ENCODE results near the gene ZC3HAV1L. TPM values are rescaled to one million over a fixed set of nuclear protein-coding genes. Genes with fewer than 3 reads are reported as not detected.
A peak's percentile ranks its signal among the peaks of the same experiment; 100 is the strongest.

The ZC3HAV1L gene
- polyA plus RNA-seq, 2 of the 4 experiments (the other 2 are of a cell fraction) = 8.8 to 15.6 TPM

DNA sequence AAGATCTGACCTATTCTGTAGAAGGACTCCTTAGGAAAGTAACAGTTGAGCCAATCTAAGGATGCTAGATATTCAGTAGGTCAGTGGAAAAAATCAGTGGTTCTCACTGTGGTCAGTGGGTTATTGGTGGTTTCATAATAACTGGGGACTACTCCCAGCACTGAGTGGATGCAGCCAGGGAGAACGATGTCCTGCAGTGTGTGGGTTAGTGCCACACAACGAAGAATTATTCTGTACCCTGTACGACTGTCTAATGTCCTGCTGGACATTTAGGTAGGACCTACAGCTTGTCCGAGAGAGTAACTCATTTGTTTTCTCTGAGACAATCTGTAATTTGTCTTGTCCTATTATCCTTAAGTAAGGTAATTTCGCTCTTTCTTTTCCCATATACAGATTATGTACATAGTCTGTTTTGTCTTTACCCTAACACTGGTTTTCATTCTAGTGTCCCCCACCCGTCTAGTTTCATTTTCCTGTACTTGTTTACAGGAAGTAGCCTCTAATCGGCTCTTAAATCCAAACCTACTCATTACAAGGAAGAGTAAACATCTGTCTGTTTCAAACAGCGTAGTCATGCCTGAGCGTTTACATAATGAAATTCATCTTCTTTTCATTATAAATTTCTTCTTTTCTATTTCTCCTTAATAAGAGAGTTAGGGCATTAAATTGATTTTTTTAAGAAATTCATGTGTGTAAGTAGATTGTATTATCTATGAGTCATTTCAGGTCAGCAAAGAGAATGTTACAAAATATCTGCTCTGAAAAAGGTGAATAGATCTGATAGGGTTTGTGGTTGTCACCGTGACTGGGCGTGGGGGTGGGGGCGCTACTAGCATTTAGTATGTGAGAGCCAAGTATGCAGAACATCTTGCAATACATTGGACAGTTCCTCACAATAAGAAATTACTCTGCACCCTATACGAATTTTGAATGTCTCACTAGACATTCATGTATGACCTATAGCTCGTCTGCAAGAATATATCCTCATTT, 8.3 kb upstream of the ZC3HAV1L start:
- CTCF ChIA-PET = interaction anchor here (1.0 to 1.3 kb wide), 2 partner anchors 20 to 27 kb away, joined by 3 to 4 read pairs; no protein-coding TSS in a partner anchor
- TF ChIP-seq NFE2L2 (conservative IDR thresholded peaks at IDR 0.05; ENCODE audit: low read length) (peak; percentile 73), FOSL2 (IDR thresholded peaks at IDR 0.05) (no peak), FOSL2 (CRISPR knock-in tag; IDR thresholded peaks at IDR 0.05) (peak; percentile 69), FOXS1 (CRISPR knock-in tag; IDR thresholded peaks at IDR 0.05) (no peak)
- ATAC-seq = peak in 1 of 2 experiments; percentile 47; a peak in 3 of 6 replicates
- FAIRE-seq = no peak
- POLR2A ChIA-PET = no interaction called here
- peak in 1 of 2 experiments; percentile 58 for DNase-seq (ENCODE audit: low read depth in 1 of 2, low spot score in 1 of 2)
- H3K27ac ChIP-seq = no peak overlapping the region
- 68% methylated on average over 14 of the region's 14 CpGs for WGBS (ENCODE audit: missing lambda C conversion rate)
- peaks cover 11% of the 10 kb centered on the region; the same call in 1 of the 3 replicates for H3K4me1 ChIP-seq
- H3K4me3 ChIP-seq = no peak overlapping the region
- H3K9me3 ChIP-seq = no peaks in the 10 kb centered on the region
- peak overlapping the region; percentile 24; the same call in 2 of the 3 replicates for H3K4me2 ChIP-seq

DNA sequence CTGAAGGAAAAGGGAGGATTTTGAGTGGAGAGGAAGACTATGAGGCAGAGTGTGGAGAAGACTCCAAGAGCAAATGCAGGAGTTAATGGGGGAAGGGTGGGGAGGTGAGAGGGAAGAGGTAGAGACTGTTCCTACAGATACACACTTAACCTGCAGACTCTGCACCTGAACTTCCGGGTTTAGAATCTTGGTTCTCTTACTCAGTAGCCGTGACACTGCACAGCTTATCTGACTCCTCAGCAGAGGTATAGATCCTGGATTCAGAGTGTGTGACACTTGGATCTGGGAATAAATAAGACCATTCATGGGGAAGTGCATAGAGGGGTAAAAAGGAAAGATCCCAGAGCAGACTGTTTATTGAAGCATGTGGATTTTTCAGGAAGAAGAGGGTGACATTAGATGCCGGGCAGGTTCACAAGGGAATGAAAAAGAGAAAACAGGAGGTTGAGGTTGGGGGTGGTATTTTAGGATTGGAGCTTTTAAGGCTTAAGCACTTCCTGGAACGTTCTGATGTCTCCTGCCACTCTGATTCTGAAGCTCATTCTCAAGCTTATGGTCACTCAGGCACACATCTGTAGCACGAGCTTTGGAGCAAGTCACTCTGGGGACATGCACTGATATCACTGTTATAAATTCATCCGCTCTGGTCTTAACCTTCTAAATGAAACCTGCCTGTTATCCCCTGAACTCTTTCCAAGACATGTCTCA, 5.7 kb upstream of the ZC3HAV1L start:
- DNase-seq (ENCODE audit: low read depth in 1 of 2, low spot score in 1 of 2) (no peak), ATAC-seq (peak; percentile 15 to 33; a peak in 4 of 6 replicates), FAIRE-seq (no peak)
- peaks cover 13% of the 10 kb centered on the region; the same call in 1 of the 3 replicates for H3K4me1 ChIP-seq
- H3K9me3 ChIP-seq = no peaks in the 10 kb centered on the region
- ChIA-PET CTCF (interaction anchor here (0.8 to 2.3 kb wide), 4 partner anchors 10 to 193 kb away, joined by 3 to 5 read pairs (median 3); no protein-coding TSS in a partner anchor), POLR2A (no interaction called here)
- H3K4me3 ChIP-seq = no peak overlapping the region
- TF ChIP-seq, protein P1, sequence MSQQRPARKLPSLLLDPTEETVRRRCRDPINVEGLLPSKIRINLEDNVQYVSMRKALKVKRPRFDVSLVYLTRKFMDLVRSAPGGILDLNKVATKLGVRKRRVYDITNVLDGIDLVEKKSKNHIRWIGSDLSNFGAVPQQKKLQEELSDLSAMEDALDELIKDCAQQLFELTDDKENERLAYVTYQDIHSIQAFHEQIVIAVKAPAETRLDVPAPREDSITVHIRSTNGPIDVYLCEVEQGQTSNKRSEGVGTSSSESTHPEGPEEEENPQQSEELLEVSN (IDR thresholded peaks at IDR 0.05; ENCODE audit: borderline replicate concordance, low read depth) = no peak
- H3K27ac ChIP-seq = no peak overlapping the region
- 70% methylated on average over 6 of the region's 6 CpGs for WGBS (ENCODE audit: missing lambda C conversion rate)
- no peak overlapping the region for H3K4me2 ChIP-seq

DNA sequence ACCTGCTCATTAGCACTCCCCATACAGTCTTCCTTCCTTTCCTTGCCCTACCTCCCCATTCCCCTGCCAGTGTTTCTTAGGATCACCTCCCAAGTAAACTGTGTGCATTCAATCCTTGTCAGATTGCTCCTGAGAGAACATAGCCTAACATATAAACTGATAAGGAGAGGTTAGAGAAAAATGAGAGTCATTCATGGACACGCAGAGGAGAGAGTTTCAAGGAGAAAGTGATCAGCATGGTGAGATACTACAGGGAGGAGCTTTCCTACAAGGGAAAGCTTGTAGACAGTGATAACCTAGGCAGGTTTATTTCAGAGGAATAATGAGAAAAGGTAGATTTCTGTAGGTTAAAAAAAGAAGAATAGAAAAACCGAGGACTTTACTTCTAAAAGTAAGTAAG, 2.8 kb upstream of the ZC3HAV1L start:
- POLR2A ChIA-PET = no interaction called here
- TF ChIP-seq FOXS1 (CRISPR knock-in tag; IDR thresholded peaks at IDR 0.05) = no peak
- no peak for TF ChIP-seq HDAC2 (IDR thresholded peaks at IDR 0.05)
- TF ChIP-seq GATA3 (IDR thresholded peaks at IDR 0.05; ENCODE audit: borderline replicate concordance) = no peak
- no peak for TF ChIP-seq POLR2A (IDR thresholded peaks at IDR 0.05; ENCODE audit: low read length)
- TF ChIP-seq RARB (CRISPR knock-in tag; IDR thresholded peaks at IDR 0.05) = no peak
- no peak for TF ChIP-seq POLR2AphosphoS2 (conservative IDR thresholded peaks at IDR 0.05; ENCODE audit: low read length)
- TF ChIP-seq FOSB (CRISPR knock-in tag; IDR thresholded peaks at IDR 0.05) = no peak
- TF ChIP-seq, protein P2, sequence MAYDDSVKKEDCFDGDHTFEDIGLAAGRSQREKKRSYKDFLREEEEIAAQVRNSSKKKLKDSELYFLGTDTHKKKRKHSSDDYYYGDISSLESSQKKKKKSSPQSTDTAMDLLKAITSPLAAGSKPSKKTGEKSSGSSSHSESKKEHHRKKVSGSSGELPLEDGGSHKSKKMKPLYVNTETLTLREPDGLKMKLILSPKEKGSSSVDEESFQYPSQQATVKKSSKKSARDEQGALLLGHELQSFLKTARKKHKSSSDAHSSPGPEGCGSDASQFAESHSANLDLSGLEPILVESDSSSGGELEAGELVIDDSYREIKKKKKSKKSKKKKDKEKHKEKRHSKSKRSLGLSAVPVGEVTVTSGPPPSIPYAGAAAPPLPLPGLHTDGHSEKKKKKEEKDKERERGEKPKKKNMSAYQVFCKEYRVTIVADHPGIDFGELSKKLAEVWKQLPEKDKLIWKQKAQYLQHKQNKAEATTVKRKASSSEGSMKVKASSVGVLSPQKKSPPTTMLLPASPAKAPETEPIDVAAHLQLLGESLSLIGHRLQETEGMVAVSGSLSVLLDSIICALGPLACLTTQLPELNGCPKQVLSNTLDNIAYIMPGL (CRISPR knock-in tag; IDR thresholded peaks at IDR 0.05; ENCODE audit: borderline replicate concordance) = no peak
- no peak for TF ChIP-seq CHD2 (IDR thresholded peaks at IDR 0.05; ENCODE audit: low read length, partially characterized antibody)
- no peak for TF ChIP-seq NFE2L2 (conservative IDR thresholded peaks at IDR 0.05; ENCODE audit: low read length)
- TF ChIP-seq, protein P3, sequence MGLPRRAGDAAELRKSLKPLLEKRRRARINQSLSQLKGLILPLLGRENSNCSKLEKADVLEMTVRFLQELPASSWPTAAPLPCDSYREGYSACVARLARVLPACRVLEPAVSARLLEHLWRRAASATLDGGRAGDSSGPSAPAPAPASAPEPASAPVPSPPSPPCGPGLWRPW (IDR thresholded peaks at IDR 0.05) = no peak
- no peak for TF ChIP-seq HOXB13 (CRISPR knock-in tag; IDR thresholded peaks at IDR 0.05; ENCODE audit: low read depth)
- TF ChIP-seq BHLHE40 (IDR thresholded peaks at IDR 0.05; ENCODE audit: low read depth, low read length) = no peak
- TF ChIP-seq FOSL2 (IDR thresholded peaks at IDR 0.05) = no peak
- TF ChIP-seq FOSL2 (CRISPR knock-in tag; IDR thresholded peaks at IDR 0.05) = no peak
- TF ChIP-seq, protein P4, sequence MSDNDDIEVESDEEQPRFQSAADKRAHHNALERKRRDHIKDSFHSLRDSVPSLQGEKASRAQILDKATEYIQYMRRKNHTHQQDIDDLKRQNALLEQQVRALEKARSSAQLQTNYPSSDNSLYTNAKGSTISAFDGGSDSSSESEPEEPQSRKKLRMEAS (IDR thresholded peaks at IDR 0.05) = no peak
- TF ChIP-seq NR3C1 (IDR thresholded peaks at IDR 0.05) = no peak
- no peak for TF ChIP-seq MYC (IDR thresholded peaks at IDR 0.05; ENCODE audit: borderline replicate concordance, low read length)
- TF ChIP-seq HOXA7 (CRISPR knock-in tag; IDR thresholded peaks at IDR 0.05) = no peak
- TF ChIP-seq, protein P5, sequence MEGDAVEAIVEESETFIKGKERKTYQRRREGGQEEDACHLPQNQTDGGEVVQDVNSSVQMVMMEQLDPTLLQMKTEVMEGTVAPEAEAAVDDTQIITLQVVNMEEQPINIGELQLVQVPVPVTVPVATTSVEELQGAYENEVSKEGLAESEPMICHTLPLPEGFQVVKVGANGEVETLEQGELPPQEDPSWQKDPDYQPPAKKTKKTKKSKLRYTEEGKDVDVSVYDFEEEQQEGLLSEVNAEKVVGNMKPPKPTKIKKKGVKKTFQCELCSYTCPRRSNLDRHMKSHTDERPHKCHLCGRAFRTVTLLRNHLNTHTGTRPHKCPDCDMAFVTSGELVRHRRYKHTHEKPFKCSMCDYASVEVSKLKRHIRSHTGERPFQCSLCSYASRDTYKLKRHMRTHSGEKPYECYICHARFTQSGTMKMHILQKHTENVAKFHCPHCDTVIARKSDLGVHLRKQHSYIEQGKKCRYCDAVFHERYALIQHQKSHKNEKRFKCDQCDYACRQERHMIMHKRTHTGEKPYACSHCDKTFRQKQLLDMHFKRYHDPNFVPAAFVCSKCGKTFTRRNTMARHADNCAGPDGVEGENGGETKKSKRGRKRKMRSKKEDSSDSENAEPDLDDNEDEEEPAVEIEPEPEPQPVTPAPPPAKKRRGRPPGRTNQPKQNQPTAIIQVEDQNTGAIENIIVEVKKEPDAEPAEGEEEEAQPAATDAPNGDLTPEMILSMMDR (IDR thresholded peaks at IDR 0.05) = no peak
- no peak for DNase-seq (ENCODE audit: low read depth in 1 of 2, low spot score in 1 of 2)
- no peak for FAIRE-seq
- CTCF ChIA-PET = interaction anchor here (1.2 to 7.3 kb wide), 3 partner anchors 11 to 36 kb away, joined by 3 to 31 read pairs (median 3); no protein-coding TSS in a partner anchor
- whole genome bisulfite sequencing (ENCODE audit: missing lambda C conversion rate) = 74% methylated on average over 2 of the region's 2 CpGs
- Histone ChIP-seq H3K4me3 (no peak overlapping the region), H3K4me1 (peaks cover 11% of the 10 kb centered on the region), H3K4me2 (no peak overlapping the region), H3K9me3 (no peaks in the 10 kb centered on the region), H3K27ac (no peak overlapping the region)
- no peak for ATAC-seq
